G401.6 (cell line): Measurements from ENCODE around the gene DAAM1.

Experiments
- FAIRE-seq: peaks from 2 replicates; lab custom pipeline; 2012; peaks lifted over from hg19 to GRCh38; lab: Jason Lieb, UNC

The DAAM1 gene

GRCh38 chr14:59261334-59261733 lies 72.9 kb downstream of the DAAM1 start:
- FAIRE-seq: no peak

- FAIRE-seq: no peak
Observed at GRCh38 chr14:59262717-59263454, 74.4 kb downstream of the DAAM1 start.

GRCh38 chr14:59265808-59266207 lies 77.3 kb downstream of the DAAM1 start:
- FAIRE-seq: no peak

- no peak for FAIRE-seq
Observed at GRCh38 chr14:59267046-59267445, 78.6 kb downstream of the DAAM1 start.

- no peak for FAIRE-seq
Observed at GRCh38 chr14:59268011-59268410, 79.5 kb downstream of the DAAM1 start.

GRCh38 chr14:59268858-59269257 lies 80.4 kb downstream of the DAAM1 start:
- FAIRE-seq: no peak

GRCh38 chr14:59269466-59269865 lies 81.0 kb downstream of the DAAM1 start:
- no peak for FAIRE-seq

GRCh38 chr14:59271256-59271655 lies 82.8 kb downstream of the DAAM1 start:
- FAIRE-seq: no peak

- FAIRE-seq: no peak
Observed at GRCh38 chr14:59271734-59272133, 83.3 kb downstream of the DAAM1 start.

GRCh38 chr14:59272633-59273032 lies 84.2 kb downstream of the DAAM1 start:
- FAIRE-seq: no peak

GRCh38 chr14:59273737-59274136 lies 85.3 kb downstream of the DAAM1 start:
- no peak for FAIRE-seq

- no peak for FAIRE-seq
Observed at GRCh38 chr14:59274991-59275391, 86.5 kb downstream of the DAAM1 start.

- FAIRE-seq: no peak
Observed at GRCh38 chr14:59275668-59276067, 87.2 kb downstream of the DAAM1 start.

GRCh38 chr14:59276235-59276634 lies 87.8 kb downstream of the DAAM1 start:
- FAIRE-seq: no peak

- no peak for FAIRE-seq
Observed at GRCh38 chr14:59277659-59278058, 89.2 kb downstream of the DAAM1 start.

- no peak for FAIRE-seq
Observed at GRCh38 chr14:59278111-59278510, 89.6 kb downstream of the DAAM1 start.

GRCh38 chr14:59280961-59281360 lies 92.5 kb downstream of the DAAM1 start:
- FAIRE-seq: no peak

GRCh38 chr14:59281609-59282377 lies 93.3 kb downstream of the DAAM1 start:
- no peak for FAIRE-seq

GRCh38 chr14:59282378-59282765 lies 93.9 kb downstream of the DAAM1 start:
- FAIRE-seq: no peak

- FAIRE-seq: no peak
Observed at GRCh38 chr14:59283361-59283760, 94.9 kb downstream of the DAAM1 start.

- FAIRE-seq: no peak
Observed at GRCh38 chr14:59284059-59284458, 95.6 kb downstream of the DAAM1 start.

GRCh38 chr14:59292028-59292427 lies 103.6 kb downstream of the DAAM1 start:
- no peak for FAIRE-seq

GRCh38 chr14:59292921-59293534 lies 104.6 kb downstream of the DAAM1 start:
- no peak for FAIRE-seq
